GM18520 (cell line): ENCODE results near the gene NUSAP1.
"Not testable (repeated sequence)": the region's sequence is repeated elsewhere in the genome, so short reads cannot be mapped to it uniquely, and the experiment has no call there.

ENCODE experiments used
- ATAC-seq: cut with Tn5 transposase; IDR thresholded peaks from one replicate; pipeline ENCODE4 v1.9.1; 2021; ENCODE audit not compliant: unreplicated experiment

NUSAP1 gene

GRCh38 chr15:41332194-41333025 lies at the start of gene NUSAP1, which contains the start of gene OIP5:
Gene NUSAP1, plus strand, starts transcription at chr15:41332881. Its CDS starts 77 bp downstream, at chr15:41332958.
Gene OIP5, minus strand, starts transcription at chr15:41332591. Its CDS starts 30 bp downstream, at chr15:41332561.
- peak; percentile 88 for ATAC-seq

- not testable (repeated sequence) for ATAC-seq
Observed at GRCh38 chr15:41282980-41283652, 49.6 kb upstream of the NUSAP1 start.

- ATAC-seq, result peak; percentile 92
Observed at GRCh38 chr15:41283653-41284426, 48.8 kb upstream of the NUSAP1 start.

- no peak for ATAC-seq
Observed at GRCh38 chr15:41284427-41285177, 48.1 kb upstream of the NUSAP1 start.

- no peak for ATAC-seq
Observed at GRCh38 chr15:41285285-41285684, 47.4 kb upstream of the NUSAP1 start.

- no peak for ATAC-seq
Observed at GRCh38 chr15:41286665-41287333, 45.9 kb upstream of the NUSAP1 start.

GRCh38 chr15:41288464-41288863 lies 44.2 kb upstream of the NUSAP1 start:
- no peak for ATAC-seq

- no peak for ATAC-seq
Observed at GRCh38 chr15:41289953-41290352, 42.7 kb upstream of the NUSAP1 start.

GRCh38 chr15:41291065-41291631 lies 41.5 kb upstream of the NUSAP1 start:
- ATAC-seq, result peak; percentile 57

GRCh38 chr15:41292521-41292920 lies 40.2 kb upstream of the NUSAP1 start:
- ATAC-seq, result no peak

GRCh38 chr15:41301139-41301538 lies 31.5 kb upstream of the NUSAP1 start:
- not testable (repeated sequence) for ATAC-seq

- ATAC-seq, result no peak
Observed at GRCh38 chr15:41301587-41301986, 31.1 kb upstream of the NUSAP1 start.

- no peak for ATAC-seq
Observed at GRCh38 chr15:41304149-41304770, 28.4 kb upstream of the NUSAP1 start.

- ATAC-seq, result no peak
Observed at GRCh38 chr15:41307679-41308078, 25.0 kb upstream of the NUSAP1 start.

GRCh38 chr15:41309226-41309905 lies 23.3 kb upstream of the NUSAP1 start:
- no peak for ATAC-seq

GRCh38 chr15:41320805-41321330 lies 11.8 kb upstream of the NUSAP1 start:
- not testable (repeated sequence) for ATAC-seq

GRCh38 chr15:41323611-41324010 lies 9.1 kb upstream of the NUSAP1 start:
- ATAC-seq, result no peak

- ATAC-seq, result no peak
Observed at GRCh38 chr15:41331281-41331680, 1.4 kb upstream of the NUSAP1 start.

GRCh38 chr15:41331833-41332193 lies 868 bp upstream of the NUSAP1 start:
- ATAC-seq, result no peak
